Stimulated activated CD8-positive, alpha-beta memory T cell treated with anti-CD3 and anti-CD28 coated beads, Interleukin-7, amount 100 ng/mL, for 48 hours (primary cell): Measurements from ENCODE around the gene KRT77.

ENCODE experiments used
- DNase-seq, 2 donors: peaks; one replicate each; pipeline ENCODE4 v3.0.0-alpha.2; 2020; ENCODE audit warnings: low read depth in 1 of 2; ENCODE audit errors: extremely low read depth in 1 of 2

KRT77 gene

DNA sequence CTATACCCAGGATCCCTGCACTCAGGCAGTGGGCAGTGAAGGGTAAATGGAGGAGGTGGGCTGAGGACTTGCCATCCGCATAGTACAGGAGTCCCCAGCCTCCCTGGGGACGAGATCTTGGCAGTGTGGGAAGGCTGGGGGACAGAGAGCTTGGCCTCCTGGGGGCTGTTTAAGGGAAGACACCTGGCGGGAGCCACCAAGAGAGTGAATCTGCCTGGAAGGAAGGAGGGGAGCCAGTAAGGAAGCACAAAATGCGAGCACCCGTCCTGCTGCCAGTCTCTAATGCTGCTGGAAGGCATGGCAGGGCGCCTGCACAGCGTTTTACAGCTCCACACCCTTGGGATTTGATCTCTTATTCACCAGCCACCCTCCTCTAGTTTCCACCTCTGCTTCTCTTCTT lies 43.9 kb downstream of the KRT77 start:
- no peak for DNase-seq

DNA sequence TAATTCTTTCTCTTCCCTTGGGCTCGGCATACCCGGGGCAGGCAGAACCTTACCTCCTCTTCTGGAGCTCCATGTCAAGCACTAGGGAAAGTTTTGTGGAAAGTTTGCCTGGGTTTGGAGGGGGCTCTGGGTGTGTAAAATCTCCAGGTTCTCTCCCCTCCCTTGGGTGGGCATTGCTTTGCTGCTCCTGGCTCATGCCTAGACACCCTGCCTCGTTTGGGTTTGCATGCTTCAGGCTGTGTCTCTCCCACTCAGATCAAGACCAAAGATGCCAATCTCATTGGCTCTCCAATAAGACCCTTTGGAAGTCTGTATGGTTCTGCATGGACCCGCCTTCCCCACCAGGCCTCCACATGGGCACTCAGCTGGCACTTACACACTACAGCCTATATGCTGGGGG lies 45.1 kb downstream of the KRT77 start:
- no peak for DNase-seq

DNA sequence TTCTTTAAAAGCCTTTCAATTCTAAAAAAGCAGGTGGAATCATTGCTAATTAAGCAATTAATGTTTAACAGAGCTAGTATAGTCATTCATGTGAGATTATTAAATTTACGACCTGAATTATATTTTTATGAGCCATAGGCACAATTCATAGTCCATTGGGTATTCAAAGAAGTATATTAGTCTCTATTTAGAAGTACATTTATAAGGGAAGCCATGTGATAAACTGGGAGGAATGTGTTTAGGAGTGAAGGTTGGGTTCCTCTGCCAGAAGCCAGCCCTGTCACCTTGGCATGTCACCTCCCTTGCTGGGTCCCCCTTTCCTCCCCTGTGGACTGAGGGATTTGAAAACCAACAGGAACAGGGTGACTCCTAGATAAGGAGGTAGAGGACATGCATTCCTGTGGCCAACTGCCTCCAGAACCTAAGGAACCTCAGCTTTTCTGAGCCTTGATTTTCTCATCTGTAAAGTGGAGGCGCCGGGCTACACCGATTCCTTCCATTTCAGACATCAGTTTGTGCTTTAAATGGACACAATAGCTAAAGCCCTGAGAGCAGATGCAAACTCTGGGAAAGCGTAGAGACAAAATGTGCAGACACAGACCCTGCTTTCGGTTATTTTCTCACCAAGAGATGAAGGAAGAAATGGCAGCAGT lies 45.9 kb downstream of the KRT77 start:
- no peak for DNase-seq

DNA sequence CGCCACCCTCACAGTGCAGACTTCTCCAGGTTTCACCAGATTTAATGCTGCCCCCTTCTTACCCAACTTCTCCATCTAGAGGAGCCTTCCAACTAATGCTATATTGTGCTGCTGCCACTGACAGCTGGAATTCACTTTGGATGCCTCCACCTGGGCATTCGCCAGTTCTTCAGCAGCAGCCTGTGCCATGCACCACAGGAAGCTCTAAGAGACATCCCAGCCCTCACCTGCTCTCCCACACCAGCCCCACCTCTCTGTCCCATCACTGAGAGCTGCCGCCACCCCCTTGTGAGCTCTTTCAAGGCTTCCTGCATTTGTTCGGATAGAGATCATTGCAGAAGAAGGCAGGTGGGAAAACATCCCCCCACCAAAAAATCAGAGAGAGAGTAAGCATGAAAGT lies 46.7 kb downstream of the KRT77 start:
- DNase-seq = no peak

DNA sequence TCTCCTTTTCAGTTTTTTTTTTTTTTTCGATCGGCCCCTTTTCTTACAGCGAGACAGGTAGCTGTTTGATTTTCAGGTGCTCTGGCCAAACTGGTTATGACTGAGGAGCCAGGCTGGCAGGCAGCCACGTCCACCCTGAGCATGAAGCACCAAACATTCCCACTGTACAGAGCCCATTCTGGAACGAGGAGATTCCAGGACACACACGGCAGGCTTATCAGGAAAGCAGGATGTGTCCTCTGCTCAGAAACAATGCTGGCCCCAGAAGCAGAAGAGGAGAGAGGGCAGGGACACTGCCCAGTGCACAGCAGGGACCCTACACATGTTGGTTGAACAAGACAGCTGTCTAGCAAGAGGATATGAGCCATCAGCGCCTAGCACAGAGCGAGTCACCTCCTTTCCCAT lies 47.6 kb downstream of the KRT77 start:
- DNase-seq = no peak

DNA sequence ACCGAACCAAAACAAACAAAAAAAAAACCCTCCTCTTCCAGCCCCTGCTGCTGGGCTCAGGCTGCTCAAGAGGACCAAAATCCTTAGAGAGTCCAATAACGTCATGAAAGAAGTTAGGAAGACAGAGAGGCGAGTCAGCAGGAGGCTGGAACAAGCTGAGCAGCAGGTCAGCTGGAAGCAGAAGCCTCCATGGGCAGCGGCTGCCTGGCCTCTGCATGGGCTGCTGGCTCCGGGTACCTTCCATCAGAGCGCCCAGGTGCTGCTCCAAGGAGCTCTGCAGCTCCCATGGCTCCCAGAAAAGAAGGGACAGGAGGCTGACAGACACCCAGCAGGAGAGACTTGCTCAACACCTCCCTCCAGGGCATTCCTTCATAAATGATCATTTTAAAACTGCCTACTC lies 48.1 kb downstream of the KRT77 start:
- no peak for DNase-seq

DNA sequence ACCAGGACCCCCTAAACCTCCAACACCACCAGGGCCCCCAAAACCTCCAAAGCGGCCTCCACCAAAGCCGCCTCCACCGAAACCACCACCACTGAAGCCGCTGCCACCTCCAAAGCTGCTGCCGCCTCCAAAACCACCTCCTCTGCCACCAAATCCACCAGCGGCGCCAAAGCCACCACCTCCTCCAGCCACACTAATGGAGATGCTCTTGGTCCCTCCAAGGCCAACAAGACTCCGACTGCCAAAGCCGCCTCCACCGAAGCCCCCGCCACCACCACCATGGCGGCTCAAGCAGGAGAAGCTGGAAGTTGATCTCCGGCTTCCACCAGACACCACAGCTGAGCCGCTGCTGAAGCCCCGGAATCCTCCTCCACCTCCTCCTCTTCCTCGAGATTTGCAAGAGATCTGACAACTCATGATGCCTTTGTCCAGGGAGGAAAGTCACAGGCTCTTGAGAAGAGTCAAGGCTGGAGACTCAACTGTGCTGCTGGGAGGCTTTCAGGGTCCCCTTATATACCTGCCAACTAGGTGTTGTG lies 51.5 kb downstream of the KRT77 start, which contains the start of gene KRT2:
Gene KRT2, minus strand, starts transcription at position 486 of the 536 bp plus-strand sequence. Its CDS starts 69 bp downstream, at position 417.
- DNase-seq = no peak

DNA sequence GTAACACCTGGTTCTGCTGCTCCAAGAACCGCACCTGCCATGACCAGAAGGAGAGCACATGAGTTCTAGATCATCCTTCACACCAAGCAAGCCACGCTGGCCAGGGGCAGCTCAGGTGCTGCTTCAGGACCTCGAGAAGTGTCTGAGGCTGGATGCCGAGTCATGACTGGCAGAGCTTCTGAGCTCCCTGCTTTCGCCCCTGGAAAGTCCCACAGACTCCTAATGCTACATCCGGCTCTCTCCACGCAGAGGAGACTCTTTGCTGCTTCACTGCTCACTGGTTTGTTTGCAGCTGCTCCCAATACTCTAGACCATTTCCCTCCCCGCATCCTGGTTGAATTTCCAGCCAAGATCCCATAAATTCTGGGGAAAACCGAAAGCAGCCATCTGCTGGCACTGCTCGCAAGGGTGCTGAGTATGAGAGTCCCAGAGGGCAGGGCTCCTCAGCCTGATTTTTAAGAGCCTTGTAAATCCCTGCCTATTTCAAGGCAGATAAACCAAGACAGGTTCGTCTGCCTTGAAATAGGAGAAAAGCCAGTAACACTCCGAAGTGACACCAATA lies 52.7 kb downstream of the KRT77 start:
- no peak for DNase-seq

DNA sequence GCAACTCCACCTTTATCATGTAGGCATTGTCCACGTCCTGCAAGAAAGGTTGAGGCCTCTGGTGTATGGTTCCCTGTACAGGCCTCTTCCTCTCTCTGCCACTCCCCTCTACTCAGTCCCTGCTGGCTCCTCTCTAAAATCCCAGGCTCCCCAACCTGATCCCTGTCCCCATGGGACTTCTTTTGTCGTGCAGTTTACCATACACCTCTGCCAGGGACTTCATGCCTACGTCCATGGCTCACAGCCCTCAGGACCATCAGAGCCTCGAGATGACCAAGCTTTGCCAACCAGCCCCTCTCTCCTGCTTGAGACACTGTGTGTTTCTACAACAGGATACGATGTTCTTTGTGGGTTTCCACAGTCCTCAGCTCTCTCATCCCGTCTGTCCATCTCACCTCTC lies 54.3 kb downstream of the KRT77 start:
- no peak for DNase-seq

DNA sequence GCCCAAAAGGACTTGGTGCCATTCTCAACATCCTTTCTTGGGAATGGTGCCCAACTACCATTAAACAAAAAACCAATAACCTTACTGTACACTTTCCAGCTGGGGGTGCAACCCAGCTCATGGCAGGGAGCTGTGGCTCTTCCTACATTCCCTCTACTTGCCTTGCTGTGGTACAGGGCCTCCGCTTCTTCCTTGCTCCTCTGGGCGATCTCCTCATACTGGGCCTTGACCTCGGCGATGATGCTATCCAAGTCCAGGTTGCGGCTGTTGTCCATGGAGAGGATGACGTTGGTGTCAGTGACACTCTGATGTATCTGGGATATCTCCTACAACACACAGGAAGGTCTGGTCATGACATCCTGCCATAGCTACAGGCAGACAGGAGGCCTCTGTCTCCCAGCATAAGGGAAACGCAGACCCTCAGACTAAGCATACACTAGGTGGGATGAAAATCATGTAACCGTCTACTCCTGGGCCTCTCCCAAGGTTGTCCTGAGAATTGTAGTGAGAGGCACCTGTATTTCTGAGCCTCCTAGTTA lies 55.2 kb downstream of the KRT77 start:
- DNase-seq = no peak

DNA sequence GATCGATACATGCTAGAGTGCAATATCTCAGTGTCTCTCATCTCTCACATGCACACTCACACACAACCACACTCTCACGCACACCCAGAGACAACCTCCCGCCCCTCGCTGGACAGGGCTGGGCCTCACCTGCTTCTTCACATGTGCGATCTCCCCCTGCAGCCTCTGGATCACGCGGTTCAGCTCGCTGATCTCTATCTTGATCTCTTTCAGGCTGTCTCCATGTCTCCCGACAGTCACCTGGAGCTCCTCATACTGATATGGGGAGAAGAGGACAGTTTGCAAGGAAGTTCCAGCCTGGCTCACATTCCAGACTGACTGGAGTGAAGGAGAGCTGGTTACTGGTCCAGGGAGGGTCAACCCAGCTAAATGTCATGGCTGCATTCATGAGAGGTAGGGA lies 55.7 kb downstream of the KRT77 start:
- no peak for DNase-seq

DNA sequence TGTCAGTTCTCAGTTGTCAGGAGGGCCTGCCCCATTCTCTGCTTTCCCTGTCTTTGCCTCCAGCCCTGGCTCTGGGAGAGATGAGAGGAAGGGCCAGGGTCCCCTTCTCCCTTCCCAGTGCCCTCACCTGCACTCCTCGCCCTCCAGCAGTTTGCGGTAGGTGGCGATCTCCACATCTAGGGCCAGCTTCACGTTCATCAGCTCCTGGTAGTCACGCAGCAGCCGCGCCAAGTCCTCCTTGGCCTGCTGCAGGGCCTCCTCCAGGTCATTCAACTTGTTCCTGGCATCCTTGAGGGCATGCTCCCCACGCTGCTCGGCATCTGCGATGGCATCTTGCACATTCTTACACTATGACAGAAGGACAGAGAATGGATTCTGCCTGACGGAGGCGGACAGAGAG lies 56.7 kb downstream of the KRT77 start:
- DNase-seq = no peak

DNA sequence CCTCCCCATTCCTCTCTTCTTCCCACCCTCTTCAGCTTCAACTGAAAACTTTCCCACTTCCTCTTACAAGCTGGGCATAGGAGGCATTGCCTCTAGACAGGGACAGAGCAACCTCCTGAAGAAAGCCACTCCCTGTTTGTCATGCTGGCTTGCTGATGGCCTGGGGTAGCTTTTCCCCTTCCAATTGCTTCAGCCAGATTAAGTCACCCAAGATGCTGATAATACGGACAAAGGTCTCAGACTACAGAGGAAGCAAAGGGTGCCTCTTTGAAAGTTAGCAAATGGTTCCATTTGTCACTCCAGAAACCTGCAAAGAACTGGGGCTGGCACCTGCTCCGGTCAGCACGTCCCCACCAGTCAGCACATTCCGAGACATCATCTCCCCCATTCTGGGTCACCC lies 57.3 kb downstream of the KRT77 start:
- no peak for DNase-seq

DNA sequence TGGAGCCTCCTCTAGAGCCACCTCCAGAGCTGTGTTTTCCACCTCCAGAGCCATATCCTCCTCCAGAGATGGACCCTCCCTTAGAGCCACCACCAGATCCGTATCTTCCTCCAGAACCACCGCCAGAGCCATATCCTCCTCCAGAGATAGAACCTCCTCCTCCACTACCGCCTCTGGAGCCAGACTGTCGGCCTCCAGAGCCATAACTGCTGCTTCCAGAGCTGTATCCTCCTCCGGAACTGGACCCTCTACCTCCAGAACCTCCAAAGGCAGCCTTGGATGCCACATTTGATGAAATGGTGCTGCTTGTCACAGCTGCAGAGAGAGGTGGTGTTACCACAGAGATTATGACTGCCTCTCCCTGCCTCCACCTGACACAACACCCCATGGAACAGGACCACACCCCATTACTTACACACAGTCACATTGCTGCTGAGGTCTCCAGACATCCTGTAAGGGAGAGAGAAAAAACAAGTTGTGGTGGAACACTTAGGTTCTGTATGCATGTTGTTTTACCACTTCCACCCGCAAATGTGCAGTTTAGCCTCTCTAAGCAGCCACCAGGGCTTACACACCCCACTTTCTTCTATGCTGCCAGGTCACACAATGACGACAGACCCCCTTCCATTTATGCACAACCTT lies 58.1 kb downstream of the KRT77 start:
- DNase-seq = peak in 1 of 2 donors; percentile 16

DNA sequence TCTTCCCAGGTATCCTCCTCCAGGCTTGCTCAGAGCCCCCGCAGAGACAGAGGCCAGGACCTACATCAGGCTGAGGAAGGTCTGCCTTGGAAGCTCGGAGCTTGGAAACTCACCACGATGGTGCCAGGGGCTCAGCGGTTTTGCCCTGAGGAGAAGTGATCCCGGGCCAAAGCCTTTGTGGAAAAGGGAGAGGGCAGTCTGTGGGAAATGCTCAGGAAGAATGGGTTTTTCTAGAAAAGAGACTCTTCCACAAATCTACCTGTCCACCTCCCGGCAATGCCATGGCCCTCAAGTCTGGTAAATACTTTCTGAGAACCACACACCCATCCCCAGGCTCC lies 59.3 kb downstream of the KRT77 start:
- DNase-seq = no peak

DNA sequence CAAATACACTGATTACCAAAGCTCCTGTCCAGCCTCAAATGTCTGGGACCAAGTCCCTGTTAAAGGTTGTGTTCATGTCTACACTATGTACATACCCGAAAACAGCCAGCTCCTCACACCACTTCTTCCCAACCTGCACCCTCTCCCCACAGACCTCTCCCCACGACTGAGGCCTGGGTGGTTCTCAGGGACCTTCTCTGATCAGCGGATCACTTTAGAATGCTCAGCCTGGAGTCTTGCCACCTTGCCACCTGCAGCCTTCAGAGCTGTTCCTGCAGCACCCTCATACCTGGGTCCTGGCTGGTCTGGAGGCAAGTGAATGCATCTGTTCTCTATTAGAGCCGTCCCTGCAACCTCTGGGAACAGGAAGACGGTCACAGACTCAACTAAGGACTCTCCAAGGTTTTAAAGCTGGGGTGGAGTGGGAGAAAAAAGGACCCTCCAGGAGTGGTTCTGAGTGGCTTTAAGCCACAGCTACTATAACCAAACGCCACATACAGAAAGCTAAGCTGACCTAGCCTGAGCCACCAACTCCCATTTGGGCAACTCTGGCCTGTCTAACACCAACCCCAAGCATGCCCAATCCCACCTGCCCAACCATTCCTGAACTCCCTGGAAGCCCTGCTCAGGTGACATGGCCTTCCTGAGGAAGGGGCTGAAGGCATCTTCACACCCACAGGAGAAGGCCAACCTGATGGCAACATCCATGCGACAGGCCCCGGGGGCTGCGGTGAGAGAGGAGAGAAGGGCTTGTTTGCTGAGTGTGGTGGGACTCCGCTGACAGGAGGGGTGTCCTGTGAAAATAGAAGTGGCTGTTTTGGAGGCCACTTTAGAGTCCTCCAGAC lies 59.9 kb downstream of the KRT77 start:
- no peak for DNase-seq

DNA sequence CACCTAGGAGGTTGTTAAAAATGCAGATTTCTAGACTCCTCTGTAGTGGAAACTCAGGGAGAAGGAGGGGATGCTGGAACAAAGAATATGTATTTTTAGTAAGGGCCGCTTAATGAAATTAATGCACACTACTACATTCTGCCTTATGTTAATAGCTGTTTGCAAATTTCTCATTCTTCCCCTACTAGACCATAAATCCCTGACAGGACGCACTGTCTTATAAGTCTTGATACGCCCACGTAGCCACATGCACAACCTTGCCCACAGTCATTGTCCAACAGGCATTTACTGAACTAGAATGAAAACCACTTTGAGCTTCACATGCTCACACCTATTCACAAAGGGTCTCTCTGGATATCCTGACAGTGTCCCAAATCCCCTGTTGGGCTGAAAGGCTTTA lies 61.9 kb downstream of the KRT77 start:
- no peak for DNase-seq
